NB4 (cell line): ENCODE measurements around the gene NDUFAF8.

Source experiments
- POLR2A ChIP-seq: IDR thresholded peaks from 2 replicates; pipeline ENCODE4 v1.6.1; 2011; ENCODE audit warnings: mild to moderate bottlenecking; ENCODE audit not compliant: insufficient read length; ENCODE audit errors: extremely low read depth
- TF ChIP-seq, protein P1 (sequence below): IDR thresholded peaks from one replicate; pipeline ENCODE4 v1.5.1; 2012; ENCODE audit warnings: low read depth, low read length
- TF ChIP-seq, protein P2 (sequence below): IDR thresholded peaks from 2 replicates; pipeline ENCODE4 v1.6.1; 2011; ENCODE audit warnings: low read depth, low read length

DNA sequence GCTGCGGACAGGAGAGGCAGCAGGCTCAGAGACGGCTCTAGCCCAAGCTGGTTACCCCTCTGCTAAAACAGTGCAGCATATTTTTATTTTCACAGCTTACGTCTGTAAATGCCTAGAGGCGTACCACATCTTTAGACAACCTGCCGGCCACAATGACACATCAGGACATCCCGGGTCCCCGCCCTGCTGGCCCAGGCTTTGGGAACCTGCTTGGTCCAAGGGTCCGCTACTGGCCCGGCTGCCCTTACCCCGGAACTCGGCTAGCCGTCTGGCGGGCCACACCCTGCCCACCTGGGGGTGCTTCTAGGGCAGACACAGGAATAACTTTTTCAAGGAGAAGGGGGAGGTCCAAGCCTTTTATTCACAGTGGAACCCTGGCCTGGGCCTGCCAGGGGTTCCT is 20.7 kb upstream of the NDUFAF8 start:
- TF ChIP-seq, protein P1, sequence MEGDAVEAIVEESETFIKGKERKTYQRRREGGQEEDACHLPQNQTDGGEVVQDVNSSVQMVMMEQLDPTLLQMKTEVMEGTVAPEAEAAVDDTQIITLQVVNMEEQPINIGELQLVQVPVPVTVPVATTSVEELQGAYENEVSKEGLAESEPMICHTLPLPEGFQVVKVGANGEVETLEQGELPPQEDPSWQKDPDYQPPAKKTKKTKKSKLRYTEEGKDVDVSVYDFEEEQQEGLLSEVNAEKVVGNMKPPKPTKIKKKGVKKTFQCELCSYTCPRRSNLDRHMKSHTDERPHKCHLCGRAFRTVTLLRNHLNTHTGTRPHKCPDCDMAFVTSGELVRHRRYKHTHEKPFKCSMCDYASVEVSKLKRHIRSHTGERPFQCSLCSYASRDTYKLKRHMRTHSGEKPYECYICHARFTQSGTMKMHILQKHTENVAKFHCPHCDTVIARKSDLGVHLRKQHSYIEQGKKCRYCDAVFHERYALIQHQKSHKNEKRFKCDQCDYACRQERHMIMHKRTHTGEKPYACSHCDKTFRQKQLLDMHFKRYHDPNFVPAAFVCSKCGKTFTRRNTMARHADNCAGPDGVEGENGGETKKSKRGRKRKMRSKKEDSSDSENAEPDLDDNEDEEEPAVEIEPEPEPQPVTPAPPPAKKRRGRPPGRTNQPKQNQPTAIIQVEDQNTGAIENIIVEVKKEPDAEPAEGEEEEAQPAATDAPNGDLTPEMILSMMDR: no peak
- TF ChIP-seq POLR2A: no peak
- TF ChIP-seq, protein P2, sequence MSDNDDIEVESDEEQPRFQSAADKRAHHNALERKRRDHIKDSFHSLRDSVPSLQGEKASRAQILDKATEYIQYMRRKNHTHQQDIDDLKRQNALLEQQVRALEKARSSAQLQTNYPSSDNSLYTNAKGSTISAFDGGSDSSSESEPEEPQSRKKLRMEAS: no peak
